Sigmoid colon (tissue), 4 donors: Measurements from ENCODE around the gene PPFIA2.

Source experiments
- CTCF ChIP-seq, 4 experiments: fragments of 450-650 bp in 3 of 4; fragments of 200-600 bp in 1 of 4; IDR thresholded peaks; one replicate each; pipeline ENCODE4 v1.5.1; 2016 to 2019; ENCODE audit warnings: antibody characterized with exemption in 4 of 4, mild to moderate bottlenecking in 3 of 4, moderate library complexity in 2 of 4
- POLR2A ChIP-seq, 2 donors: fragments of 450-650 bp; IDR thresholded peaks; one replicate each; pipeline ENCODE4 v1.6.1; 2016; ENCODE audit warnings: antibody characterized with exemption in 2 of 2, mild to moderate bottlenecking in 2 of 2, moderate library complexity in 2 of 2
- POLR2AphosphoS5 ChIP-seq, 4 donors: sonication (generic); formaldehyde crosslinking; IDR thresholded peaks; one replicate each; pipeline ENCODE4 v1.6.1; 2017; ENCODE audit warnings: antibody characterized with exemption in 4 of 4

GRCh38 chr12:81596558-81596957 lies 162.6 kb downstream of the PPFIA2 start:
- TF ChIP-seq POLR2AphosphoS5 (IDR thresholded peaks at IDR 0.05) (no peak), POLR2A (IDR thresholded peaks at IDR 0.05) (no peak), CTCF (IDR thresholded peaks at IDR 0.05) (no peak)
